Measurements from ENCODE around the gene RNASE4.

The RNASE4 gene

DNA sequence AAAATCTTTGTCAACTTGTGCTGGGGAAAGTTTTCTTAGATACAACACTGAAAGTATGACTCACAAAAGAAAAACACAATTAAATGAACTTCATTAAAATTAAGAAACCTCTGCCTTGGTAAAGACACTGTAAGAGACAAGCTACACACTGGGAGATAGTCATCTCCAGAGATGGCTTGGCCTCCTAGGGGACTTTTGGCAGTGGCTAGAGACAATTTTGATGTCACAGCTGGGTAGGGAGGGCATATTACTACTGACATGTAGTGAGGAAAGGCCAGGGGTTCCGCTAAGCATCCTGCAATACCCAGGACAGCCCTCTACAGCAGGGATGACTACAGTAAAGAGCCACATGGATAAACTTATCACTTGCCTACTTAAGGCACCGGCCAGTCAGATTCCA, 8.7 kb upstream of the RNASE4 start:
- no peak for DNase-seq (ENCODE audit: low read depth, low spot score)

- no peak for DNase-seq (ENCODE audit: low read depth, low spot score)
Measured at GRCh38 chr14:20676072-20676471, 8.3 kb upstream of the RNASE4 start.

GRCh38 chr14:20679907-20680306, 4.5 kb upstream of the RNASE4 start:
- no peak for DNase-seq (ENCODE audit: low read depth, low spot score)

DNA sequence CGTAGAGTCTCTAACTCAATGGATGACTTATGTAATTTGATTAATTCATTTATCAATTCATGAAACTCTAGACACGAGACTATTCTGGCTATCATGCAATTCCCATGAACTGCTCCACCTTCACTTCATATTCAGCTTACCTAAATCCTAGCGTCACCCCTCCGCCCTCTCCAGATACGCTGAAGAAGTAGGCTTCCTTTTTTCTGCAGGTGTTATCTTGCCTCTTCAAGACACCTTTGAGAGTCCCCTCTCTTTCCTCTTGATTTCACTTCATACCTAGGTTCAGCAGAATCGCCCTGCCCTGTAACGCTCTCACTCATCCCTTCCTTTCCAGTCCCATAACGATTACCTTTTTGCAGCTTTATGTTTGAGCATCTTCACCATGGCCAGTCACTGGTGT, 4.0 kb upstream of the RNASE4 start:
- DNase-seq (ENCODE audit: low read depth, low spot score), result no peak

DNA sequence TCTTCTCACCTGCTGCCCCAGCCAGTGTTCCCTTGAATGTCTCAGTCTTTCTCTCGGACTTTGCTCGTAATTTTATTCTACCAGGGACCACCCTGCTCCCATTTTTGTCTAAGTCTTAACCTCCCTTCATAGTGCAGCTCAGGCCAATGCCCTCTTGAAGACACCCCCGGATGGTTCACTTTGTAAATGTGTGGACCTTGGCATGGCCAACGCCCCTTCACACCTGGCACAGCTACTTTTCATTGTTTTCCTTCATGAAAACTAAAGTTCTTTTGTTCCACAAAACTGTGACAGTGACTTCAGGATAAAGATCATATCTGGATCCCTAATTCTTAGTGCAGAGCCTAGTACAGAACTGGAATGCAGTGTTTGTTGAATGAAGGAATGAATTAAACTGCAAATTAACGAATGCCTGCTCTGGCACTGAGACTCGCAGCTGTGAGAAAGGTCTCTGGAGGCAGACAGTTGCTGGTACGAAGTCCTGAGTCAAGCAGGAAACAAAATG, 3.5 kb upstream of the RNASE4 start:
- DNase-seq (ENCODE audit: low read depth, low spot score), result no peak

DNA sequence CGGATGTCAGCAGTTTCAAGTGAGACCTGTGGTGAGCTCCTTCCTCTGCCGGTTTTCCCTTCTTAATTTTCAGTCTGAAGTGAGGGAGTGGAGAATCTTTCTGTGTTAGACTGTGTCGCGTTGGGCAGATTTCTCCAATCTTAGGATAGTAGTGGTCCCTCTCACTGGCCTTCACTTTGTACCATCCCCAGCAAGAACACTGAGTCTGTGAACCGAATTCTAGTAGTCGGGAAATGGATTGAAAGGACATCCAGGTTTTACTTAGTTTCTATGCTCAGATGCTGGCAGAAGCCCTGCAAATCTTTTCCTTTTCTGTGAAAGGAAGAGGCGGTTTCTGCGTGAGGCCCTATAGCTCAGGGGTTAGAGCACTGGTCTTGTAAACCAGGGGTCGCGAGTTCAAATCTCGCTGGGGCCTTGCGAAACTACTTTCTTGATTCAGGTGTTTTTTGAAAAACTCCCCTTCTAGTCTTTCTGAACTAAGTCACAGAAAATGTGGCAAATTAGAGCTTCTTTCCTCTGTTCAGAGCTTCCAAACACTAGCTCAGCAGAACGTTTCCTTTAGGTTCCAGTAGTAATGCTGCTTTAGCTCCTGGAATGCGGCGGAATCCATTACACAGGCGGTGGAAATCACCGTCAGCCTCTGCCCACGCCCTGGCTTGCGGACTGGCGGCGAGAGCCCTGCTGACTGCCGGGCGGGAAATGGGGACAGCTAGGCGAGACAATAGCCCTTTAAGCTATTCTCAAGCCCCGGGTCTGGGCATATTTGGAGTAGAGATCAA, 2.8 kb upstream of the RNASE4 start:
- no peak for DNase-seq (ENCODE audit: low read depth, low spot score)

GRCh38 chr14:20682127-20682434, 2.3 kb upstream of the RNASE4 start:
- no peak for DNase-seq (ENCODE audit: low read depth, low spot score)

- DNase-seq (ENCODE audit: low read depth, low spot score), result no peak
Measured at GRCh38 chr14:20682435-20683124, 1.8 kb upstream of the RNASE4 start.

- DNase-seq (ENCODE audit: low read depth, low spot score), result no peak
Measured at GRCh38 chr14:20683125-20683890, 1.1 kb upstream of the RNASE4 start.

DNA sequence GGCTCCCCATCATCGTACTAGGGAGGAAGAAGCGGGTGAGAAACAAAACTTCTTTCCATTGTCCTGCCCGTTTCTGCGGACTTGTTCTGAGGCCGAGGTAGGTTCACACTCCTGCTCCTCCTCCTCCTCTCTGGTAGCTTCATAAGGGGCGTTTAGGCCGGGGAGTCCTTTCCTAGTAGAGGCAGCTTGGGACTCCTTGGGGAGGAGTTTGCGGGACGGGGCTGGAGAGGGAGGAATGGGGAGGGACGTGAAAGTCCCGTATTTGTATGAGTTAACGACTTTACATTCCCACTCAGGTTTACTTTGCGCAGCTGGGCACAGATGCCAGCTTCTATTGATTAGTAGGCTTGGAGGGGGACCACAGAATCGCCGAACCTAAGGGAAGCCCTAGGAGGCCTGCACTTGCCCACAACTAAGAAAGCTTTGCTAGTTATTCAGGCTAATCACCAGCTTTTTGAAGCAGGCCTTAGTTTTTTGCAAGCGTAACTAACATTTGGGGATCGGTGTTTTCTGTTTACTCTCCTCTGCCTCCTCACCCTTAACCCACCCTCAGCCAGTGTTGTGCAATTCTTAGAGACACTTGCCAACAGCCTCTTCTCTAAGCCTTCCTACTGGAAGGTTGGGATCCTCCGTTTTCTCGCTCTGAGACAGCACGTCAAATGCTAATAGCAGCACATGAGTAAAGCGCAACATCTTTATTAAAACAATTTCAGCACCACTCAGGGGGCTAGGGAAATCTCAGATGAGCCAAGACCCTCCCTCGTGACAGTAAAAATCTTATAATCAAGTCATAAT, 499 bp downstream of the RNASE4 start:
- no peak for DNase-seq (ENCODE audit: low read depth, low spot score)

- DNase-seq (ENCODE audit: low read depth, low spot score), result no peak
Measured at GRCh38 chr14:20686386-20687143, 2.2 kb downstream of the RNASE4 start.

DNA sequence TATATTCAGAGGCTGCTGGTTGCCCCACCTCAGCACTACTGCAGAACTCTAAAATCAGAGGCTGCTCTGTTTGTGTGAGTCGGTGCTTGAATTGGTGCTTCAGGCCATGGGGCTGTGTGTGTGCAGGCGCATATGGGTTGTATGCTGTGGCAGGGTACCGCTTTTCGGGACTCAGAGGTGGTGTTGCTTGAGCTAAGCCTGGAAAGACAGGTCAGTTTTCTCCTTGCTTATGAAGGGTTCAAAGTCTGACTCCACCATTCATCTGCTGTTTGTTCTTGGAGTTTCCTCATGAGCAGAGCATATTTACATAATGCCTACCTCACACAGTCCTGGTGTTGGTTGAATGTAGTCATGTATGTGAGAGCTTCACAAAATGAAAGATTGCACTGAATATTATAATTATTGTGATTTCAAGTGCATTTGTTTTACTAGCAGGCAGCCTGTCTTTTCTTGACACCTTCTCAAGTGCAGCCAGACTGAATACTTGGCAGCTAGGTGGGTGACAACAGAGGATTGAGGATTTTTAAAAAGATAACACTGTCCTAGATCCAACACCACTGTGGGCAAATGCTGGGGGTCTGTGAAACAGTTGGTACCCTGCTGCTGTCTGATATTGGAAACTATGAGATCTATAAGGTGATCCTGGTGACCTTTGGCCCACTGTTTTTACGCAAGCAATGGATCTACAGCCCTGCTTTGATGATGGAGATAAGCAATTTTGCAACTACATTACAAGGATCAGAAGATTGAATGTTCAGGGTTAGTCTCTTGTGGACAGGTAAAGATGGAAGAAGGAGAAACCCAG, 3.2 kb downstream of the RNASE4 start:
- no peak for DNase-seq (ENCODE audit: low read depth, low spot score)

GRCh38 chr14:20688167-20688839, 3.9 kb downstream of the RNASE4 start, which contains the start of gene ANG:
Gene ANG (plus strand): TSS chr14:20688764. CDS start chr14:20693565, 4,801 bp downstream.
- DNase-seq (ENCODE audit: low read depth, low spot score), result no peak

DNA sequence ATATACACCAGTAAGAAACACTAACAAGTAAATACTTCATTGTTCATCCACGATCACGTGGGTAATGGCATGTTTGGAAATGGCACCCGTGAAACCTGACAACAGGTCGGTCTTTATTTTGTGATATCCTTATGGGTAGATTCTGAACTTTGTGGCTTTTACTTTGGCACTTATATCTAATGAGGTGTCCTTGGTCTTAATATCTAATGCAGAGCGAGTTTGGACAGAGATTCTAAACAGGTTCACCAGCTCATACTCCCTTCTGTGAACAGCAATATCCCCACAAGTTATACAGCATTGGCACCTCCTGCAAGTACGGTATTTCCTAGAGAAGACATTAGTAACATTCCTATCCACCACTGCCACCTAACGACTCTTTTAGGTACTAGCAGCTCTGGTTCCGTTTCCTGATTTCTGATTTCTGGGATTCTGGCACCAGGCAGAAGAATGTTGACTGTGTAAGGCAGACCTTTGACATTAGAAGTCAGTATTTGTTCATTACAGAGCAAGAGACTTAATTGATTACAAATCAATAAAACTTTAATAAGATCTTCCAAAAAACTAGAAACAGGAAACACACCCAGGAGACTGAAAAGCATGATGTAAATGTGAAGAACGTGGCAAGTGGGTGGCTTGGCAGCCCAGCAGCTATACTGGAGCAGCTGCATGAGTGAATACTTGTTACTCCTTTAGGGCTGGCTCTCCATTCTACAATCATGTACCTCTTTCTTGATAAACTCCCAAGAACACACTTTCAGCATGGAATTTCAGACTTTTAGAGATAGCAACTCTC, 6.7 kb downstream of the RNASE4 start:
- no peak for DNase-seq (ENCODE audit: low read depth, low spot score)

DNA sequence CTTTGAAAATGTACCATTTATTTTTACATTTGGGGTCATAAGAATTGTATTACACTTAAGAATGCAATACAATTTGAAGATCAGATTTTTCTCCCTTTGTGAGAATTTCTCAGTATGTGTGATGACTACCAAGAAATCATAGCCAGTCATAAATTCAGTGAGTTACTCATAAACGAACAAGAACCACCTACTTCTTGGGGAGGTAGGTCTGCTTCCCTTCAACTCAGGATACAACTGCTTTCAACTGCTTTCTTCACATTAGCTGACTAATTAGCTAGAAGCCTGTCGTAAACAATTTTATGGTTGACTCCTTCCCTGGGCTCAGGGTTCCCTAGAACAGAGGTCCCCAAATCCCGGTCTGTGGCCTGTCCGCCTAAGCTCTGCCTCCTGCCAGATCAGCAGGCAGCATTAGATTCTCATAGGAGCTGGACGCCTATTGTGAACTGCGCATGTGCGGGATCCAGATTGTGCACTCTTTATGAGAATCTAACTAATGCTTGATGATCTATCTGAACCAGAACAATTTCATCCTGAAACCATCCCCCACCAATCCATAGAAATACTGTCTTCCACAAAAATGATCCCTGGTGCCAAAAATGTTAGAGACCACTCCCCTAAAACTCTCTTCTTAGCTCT, 7.9 kb downstream of the RNASE4 start:
- DNase-seq (ENCODE audit: low read depth, low spot score), result no peak

- DNase-seq (ENCODE audit: low read depth, low spot score), result no peak
Measured at GRCh38 chr14:20696764-20697163, 12.4 kb downstream of the RNASE4 start.

GRCh38 chr14:20697273-20698017, 13.1 kb downstream of the RNASE4 start:
- no peak for DNase-seq (ENCODE audit: low read depth, low spot score)

- no peak for DNase-seq (ENCODE audit: low read depth, low spot score)
Measured at GRCh38 chr14:20698018-20698329, 13.6 kb downstream of the RNASE4 start.

Data from iPS DF 19.7 (cell line).